Stimulated activated CD8-positive, alpha-beta memory T cell treated with anti-CD3 and anti-CD28 coated beads, Interleukin-4, amount 100 ng/mL, for 1 hour (primary cell): ENCODE measurements around the gene CKAP2L.
A peak's percentile ranks its signal among the peaks of the same experiment; 100 is the strongest.
"Not testable (repeated sequence)": the region's sequence is repeated elsewhere in the genome, so short reads cannot be mapped to it uniquely, and the experiment has no call there.

Source experiments
- DNase-seq, 2 donors: peaks; one replicate each; pipeline ENCODE4 v3.0.0-alpha.2; 2020; ENCODE audit warnings: low read depth in 2 of 2, low spot score in 1 of 2

Gene CKAP2L

DNA sequence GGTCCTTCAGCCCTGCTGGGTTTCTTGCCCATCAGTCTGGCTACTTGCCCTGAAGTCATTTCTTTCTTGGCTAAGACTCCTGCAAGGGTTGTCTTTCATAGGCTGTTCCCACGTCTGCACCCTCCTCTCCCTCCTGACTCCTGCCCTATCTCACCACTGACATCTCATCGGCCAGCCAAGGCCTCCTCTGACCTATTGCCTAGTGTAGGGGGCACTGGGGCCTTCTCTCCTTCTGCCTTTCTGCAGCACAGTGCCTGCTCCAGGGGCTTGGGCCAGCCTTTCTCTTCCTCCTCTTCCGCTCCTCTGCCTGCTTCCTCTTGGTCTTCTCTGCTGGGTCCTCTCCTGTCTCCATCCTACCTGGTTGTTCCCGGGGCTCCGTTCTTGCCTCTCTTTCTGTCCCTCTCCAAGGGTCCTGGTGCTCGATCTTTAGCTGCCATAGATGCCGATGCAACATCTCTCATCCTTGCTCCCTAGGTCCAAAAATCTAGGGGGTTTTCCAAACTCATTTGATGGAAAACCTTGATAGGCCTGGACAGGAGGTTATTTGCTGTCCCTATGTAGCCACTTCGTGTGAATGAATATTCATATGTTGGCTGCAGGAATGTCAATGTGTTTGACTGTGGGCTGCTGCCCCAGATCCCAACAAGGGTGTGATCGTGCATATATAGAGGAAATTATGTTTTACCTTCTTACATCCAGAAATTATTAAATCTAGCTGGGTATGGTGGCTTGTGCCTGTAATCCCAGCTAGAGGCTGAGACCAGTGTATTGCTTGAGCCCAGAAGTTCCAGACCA is 53.3 kb downstream of the CKAP2L start:
- DNase-seq = no peak

DNA sequence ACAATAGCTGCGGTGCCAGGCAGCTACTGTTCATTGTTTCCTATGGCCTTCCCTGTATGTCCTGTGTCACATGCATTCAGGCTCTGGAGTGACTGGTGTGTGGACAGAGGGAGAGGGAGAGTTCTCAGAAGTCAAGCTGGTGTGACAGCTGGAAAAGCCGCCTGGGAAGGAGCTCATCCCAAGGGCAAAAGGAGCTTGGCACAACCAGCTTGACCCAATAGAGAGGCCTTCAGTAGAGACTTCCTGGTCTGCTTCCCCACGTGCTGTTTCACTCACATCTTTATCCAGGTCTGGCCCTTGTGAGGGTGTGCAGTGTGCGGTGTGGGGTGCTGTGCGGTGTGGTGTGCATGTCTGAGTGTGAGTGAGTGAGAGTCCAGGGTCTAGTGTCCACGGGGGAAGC is 54.7 kb downstream of the CKAP2L start:
- no peak for DNase-seq

DNA sequence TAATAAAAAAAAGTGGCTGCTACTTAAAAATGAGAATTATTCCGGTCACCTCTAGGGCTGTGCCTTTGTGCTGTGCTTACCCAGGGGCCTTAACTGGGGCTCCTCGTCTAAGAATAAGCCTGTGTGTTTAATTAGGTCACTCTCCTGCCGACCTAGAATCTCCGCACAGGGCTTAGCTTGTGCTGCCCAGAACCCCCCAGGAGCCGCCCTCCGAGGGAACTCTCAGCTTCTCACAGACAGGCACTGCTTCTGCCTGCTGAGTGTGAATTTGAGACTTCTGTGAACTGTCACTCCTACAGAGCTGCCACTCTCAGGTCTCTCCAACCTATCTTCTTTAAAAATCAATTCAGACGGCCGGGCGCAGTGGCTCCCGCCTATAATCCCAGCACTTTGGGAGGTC is 55.4 kb downstream of the CKAP2L start:
- DNase-seq = no peak

DNA sequence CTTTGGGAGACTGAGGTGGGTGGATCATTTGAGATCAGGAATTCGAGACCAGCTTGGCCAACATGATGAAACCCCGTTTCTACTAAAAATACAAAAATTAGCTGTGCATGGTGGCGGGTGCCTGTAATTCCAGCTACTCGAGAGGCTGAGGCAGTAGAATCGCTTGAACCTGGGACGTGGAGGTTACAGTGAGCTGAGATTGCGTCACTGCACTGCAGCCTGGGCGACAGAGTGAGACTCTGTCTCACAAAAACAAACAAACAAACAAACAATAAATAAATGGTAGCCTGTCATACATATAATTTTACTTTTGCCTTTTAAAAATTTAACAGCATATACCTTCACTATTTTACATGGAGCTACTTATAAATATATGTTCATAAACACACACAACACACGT is 57.5 kb downstream of the CKAP2L start:
- not testable (repeated sequence) for DNase-seq

DNA sequence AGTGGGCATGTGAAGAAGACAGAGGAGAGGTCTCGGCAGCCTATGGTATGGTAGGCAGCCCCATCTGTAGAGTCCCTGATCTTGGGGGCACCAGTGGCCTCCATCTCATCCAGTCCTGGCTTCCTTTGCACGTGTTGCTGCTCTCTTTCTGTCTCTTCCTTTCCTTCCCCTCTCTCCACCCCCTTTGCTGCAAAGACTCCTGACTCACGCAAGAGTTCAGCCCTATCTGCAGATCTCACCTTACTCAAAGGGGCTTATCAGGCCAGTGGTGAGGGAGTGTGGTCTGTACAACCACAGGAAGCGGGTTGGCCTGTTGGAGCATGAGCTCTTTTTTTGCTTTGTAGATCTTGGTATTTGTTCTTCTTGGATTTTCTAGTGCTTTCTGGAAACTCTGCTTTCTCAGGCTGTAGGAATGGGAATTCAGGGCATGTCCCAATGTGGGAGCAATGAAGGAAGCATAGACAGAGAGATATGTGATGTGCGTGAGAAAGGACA is 58.2 kb downstream of the CKAP2L start:
- DNase-seq = peak in 1 of 2 donors; percentile 31

DNA sequence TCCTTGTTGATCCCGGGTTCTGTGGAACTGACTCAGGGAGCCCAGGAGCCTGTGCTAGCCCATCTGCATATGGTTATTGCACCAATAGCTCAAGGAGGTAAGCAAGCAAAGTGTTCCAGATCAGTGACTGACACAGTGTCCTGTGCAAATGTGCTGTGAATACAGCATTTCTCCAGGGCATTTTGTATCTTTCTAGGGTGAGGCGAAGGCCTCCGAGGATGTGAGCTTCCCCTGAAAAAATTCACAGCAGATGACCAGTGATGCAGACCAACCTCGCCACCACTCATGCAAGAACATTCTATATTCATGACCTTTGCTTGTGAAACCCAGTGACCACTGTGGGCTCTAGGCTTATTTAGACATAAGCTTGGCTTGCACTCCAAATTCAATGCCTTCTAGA is 58.8 kb downstream of the CKAP2L start:
- DNase-seq = no peak

DNA sequence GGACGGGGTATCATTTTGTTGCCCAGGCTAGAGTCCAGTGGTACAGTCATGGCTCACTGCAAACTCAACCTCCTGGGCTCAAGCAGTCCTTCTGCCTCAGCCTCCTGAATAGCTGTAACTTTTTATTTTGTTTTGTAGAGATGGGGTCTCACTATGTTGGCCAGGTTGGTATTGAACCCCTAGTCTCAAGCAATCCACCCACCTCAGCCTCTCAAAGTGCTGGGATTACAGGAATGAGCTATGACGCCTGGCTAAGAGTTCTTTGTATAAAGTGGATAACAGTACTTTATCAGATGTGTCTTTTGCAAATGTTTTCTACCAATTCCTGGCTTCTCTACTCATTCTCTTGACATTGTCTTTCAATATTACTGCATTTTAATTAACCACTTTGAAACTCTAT is 60.7 kb downstream of the CKAP2L start:
- DNase-seq = no peak

DNA sequence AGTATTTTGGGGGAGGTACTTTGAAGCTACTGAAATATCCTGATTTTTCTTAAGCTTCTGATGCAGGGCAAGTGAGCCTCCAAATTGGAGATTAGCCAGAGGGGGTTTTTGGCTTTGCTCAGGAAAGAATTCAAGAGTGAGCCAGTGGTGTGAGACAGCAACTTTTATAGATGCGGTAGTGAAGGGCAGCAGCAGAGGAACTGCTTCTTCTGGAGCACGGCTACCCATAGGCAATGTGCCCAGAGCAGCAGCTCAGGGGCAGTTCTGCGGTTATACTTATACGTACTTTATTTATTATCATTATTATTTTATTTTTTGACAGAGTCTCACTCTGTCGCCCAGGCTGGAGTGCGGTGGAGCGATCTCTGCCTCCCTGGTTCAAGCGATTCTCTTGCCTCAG is 63.4 kb downstream of the CKAP2L start:
- no peak for DNase-seq

DNA sequence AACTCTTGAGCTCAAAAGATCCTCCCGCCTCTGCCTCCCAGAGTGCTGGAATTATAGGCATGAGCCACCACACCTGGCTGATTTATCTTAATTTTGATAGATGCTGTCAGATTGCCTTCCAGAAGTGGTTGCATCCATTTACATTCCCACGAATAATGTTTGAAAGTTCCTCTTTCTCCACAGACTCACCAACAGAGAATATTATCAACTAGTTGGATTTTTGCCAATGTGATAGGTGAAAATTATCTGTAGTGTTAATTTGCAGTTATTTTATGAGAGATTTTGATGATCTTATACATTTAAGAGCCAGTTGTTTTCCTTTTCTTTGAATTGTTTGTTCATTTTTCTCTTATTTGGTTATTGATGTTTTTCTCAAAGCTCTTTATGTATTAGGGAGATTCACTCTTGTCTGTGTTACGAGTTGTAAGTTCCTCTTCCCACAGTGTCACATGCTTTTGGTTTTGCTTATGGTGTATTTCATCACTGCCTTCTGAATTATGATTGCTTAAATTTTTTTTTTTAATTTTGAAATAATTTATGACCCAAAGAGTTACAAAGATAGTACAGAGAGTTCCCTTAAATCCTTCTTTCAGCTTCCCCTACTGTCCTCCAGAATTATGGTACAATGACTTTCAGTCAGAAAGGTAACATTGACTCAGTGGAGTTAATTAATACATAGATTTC is 64.3 kb downstream of the CKAP2L start:
- no peak for DNase-seq

DNA sequence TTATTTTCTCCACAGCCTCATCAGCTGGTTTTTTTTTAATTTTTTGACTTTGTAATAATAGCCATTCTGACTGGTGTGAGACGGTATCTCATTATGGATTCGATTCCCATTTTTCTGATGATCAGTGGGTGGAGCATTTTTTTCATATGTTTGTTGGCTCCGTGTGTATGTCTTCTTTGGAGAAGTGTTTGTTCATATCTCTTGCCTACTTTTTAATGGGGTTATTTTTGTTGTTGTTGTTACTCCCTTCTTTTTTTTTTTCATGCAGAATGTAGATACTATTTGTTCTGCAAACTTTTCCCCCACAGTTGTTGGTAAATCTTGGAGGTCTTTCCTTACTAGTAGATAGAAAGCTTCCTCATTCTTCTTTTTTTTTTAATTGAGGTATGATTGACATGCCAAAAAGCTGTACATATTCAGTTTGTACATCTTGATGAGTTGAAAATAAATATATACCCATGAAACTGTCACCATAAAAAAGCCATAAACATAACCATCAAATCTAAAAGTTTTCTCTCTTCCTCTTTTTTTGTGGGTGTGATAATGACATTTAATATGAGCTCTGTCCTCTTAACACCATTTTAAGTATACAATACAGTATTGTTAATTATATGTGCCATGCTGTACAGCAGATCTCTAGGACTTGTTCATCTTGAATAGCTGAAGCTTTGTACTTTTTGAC is 65.4 kb downstream of the CKAP2L start:
- DNase-seq = no peak

DNA sequence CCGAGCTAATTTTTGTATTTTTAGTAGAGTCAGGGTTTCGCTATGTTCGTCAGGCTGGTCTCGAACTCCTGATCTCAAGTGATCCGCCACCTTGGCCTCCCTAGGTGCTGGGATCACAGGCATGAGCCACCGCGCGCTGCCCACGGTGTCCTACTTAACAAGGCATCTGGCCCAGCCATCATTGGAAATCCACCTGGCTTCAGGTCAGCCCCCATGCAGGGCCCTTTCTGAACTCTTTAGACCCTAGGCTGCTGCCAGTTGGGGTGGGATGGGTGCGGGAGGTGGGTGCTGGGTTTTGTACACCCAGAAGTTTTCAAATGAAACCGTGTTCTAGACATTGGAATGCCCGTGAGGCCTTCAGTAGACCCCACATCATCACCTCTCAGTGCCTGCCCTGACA is 70.2 kb downstream of the CKAP2L start:
- no peak for DNase-seq

DNA sequence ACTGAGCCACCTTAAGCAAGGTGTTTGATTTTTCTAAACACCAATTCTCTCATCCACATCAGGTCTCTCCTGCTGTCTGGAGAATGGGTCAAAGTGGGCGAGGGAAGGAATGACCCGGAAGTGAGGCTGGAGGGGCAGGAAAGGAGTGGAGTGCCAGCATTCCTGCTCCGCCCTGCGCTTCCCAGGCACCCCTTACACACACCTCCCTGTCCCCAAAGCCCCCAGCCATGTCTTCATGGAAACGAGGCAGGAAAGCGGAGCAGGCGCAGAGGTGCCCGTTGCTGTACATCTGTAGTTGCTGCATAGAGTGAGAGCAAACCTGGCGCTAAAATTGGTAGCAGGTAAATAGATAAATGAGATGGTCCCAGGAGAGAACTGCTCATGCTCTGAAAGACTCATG is 70.8 kb downstream of the CKAP2L start:
- no peak for DNase-seq

DNA sequence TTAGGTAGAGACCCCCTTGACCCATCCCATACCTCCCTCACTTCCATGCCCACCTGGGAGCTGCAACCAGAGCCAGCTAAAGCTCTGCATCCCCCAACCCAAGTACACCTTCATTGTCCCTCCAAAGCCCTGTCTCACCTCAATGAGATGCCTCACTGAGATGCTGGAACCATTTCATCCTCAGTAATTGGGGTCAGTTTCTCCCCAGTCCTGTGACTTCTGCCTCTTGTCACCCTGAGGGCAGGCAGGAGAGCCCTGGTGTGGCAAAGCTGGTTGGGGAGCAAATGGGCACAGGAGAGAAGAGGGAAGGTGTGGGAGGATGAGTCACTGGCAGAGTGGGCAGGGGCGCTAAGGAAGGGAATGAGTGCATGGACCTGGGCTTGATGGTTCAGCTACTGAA is 71.5 kb downstream of the CKAP2L start:
- DNase-seq = no peak

DNA sequence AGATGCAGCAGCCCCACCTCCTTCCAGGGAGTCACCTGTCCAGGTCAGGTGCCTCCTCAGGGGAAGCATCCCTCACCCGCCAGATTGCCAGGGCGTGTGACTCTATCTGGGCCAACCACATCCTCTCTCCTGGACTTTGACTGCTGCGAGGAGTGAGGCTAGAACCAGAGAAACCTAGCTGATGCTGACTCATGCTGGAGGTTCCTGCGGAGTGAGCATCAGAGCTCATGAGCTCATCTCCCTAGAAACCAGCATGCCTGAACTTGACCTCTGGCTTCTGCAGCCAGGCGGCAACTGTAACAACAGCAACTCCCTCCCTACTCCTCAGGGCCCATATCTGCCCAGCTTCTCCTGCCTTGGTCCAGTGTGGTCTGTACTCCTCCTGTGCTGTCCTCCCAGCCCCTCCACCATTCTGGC is 71.9 kb downstream of the CKAP2L start:
- DNase-seq = peak in 1 of 2 donors; percentile 6

DNA sequence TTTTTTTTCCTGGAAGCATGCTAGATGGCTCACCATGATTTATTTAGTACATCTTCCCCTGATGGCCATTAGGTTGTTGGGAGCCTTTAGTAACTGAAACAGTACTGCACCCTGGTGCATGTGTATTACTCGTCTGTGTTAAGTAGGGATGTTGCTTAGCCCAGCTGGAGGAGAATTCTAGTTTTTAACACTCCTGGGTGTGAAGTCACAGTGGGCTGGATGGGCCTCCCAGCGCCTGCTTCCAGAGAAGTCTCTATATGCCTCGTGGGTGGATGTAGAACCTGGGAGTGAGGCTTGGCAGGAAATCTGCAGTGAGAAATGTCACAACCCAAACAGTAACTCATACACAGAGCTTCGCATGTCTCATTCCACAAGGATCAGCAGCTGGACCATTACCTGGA is 72.5 kb downstream of the CKAP2L start:
- no peak for DNase-seq

DNA sequence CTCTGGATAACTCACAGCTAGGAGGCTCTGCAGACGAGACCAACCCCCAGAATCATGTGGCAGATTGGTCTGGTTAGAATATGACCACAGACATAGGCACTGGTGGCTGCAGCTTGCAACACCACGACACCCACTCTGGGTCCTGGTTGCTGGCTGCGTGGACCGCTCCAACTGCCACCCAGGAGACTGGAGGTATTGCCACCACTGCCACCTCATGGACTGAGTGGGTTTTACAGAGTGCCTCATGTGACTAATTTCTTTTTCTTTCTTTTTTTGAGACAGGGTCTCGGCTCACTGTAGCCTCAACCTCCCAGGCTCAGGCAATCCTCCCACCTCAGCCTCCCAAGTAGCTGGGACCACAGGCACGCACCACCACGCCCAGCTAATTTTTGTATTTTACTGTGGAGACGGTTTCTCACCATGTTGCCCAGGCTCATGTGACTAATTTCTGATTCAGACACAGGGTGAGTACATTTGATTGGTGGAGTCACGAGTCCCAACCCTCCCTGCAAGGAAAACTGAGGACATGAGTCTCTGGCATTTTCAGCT is 73.5 kb downstream of the CKAP2L start:
- peak; percentile 32 to 45 for DNase-seq

DNA sequence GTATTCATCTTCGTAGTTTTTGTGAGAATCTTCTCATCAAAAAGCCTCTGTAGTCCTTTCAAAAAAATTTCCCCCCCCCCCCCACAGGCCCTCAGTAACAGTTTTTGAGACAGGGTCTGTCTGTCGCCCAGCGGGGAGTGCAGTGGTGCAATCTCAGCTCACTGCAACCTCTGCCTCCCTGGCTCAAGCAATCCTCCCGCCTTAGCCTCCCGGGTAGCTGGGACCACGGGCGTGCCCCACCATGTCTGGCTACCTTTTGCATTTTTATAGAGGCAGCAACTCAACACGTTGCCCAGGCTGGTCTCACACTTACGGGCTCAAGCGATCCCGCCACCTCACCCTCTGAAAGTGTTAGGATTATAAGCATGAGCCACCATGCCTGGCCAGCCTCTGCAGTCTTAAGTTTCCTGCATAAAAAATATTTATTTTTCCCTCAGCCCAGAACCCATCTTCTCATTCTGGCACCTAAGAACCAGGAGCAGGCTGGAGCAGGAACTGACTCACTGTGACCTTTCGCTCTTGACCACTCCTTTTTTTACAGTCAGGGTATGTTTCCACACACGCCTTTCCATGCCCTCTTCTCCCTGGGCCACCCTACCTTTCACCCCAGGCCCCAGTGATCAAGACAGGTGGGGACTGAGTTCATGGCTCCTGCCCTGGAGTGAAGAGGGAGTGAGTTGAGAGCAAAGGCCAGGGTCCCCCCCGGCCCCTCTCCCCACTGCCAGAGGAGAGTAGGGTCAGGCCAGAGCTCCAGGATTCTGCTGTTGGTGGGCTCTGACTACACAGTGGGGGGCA is 76.1 kb downstream of the CKAP2L start:
- no peak for DNase-seq

DNA sequence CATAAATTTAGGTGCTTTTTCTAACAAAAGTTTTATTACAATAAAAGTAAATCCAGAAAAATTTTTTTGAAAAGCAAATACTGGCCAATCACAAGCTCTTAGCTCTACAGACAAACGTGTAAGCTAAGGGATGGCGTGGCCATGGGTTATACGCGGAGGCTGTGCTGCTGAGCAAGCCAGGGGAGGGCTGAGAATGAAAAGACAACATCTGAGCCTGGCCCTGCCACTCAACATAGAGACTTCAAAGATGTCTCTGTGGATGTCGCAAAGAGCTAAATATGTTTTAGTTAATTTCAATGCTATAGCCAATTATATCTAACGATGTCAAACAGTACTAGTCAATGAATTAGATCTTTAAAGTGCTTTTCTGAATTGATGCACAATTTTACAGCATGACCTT is 76.9 kb downstream of the CKAP2L start:
- no peak for DNase-seq
